Upper lobe of right lung (tissue), 1 donor: ENCODE results near the gene IRF2BP2. TPM values are rescaled to one million over a fixed set of nuclear protein-coding genes. Genes with fewer than 3 reads are reported as not detected.

Experiments used
- ATAC-seq: fragments of 200-7000 bp; cut with Tn5 transposase; one replicate; pipeline ENCODE4 v1.9.1; 2020; ENCODE audit warnings: mild to moderate bottlenecking, moderate library complexity
- DNase-seq: peaks from one replicate; pipeline ENCODE4 v3.0.0-alpha.2; 2020
- H3K27ac ChIP-seq: fragments of 200-600 bp; one replicate; pipeline ENCODE4 v1.8.0; 2022
- H3K27me3 ChIP-seq: fragments of 200-600 bp; one replicate; pipeline ENCODE4 v1.8.0; 2022; ENCODE audit warnings: mild to moderate bottlenecking
- H3K36me3 ChIP-seq: fragments of 200-600 bp; one replicate; pipeline ENCODE4 v1.8.0; 2022
- H3K4me1 ChIP-seq: fragments of 200-600 bp; one replicate; pipeline ENCODE4 v1.8.0; 2022
- H3K4me3 ChIP-seq: fragments of 200-600 bp; one replicate; pipeline ENCODE4 v1.8.0; 2022; ENCODE audit warnings: mild to moderate bottlenecking
- H3K9me3 ChIP-seq: fragments of 200-600 bp; one replicate; pipeline ENCODE4 v1.8.0; 2022
- CTCF ChIP-seq: fragments of 200-600 bp; IDR thresholded peaks from one replicate; pipeline ENCODE4 v1.8.0; 2022; ENCODE audit warnings: antibody characterized with exemption
- intact Hi-C: fragments of 100-400 bp; cut with DNase I; formaldehyde crosslinking; loops from one replicate; pipeline ENCODE4 v1.11.0; 2022
- long read RNA-seq: library from polyadenylated mRNA; unstranded; transcript quantifications from one replicate; pipeline ENCODE4 v2.0.0, GENCODE V29; 2021
- total RNA-seq: library from RNA; stranded (reverse); fragmentation: NEBNext Ultra II Directional; extraction: Animal tissue kit (Norgen Biotek cat#: 25700); gene quantifications from one replicate; pipeline ENCODE4 v1.2.1, GENCODE V29; 2021
- donor health status: DM: no; HTN: yes; CAD: no; lungs with severe emphysema.

Gene IRF2BP2
- total RNA-seq, result 161 TPM
- long read RNA-seq, full-length matches to known transcripts, result 148 of 273 reads
- long read RNA-seq, partial matches to known transcripts, result 0 of 273 reads
- long read RNA-seq, other reads (novel, unspliced or antisense), result 125 of 273 reads

GRCh38 chr1:234610061-234610665 lies at the start of gene IRF2BP2:
IRF2BP2 (minus strand) TSS chr1:234610178; CDS start chr1:234609494, 684 bp downstream.
- intact Hi-C loops, result loop anchor here (5.0 kb wide), 1 partner anchor 112 kb away; no protein-coding TSS in a partner anchor
- Histone ChIP-seq H3K4me1 (peaks cover 35% of the 10 kb centered on the region), H3K36me3 (peaks cover 29% of the 10 kb centered on the region), H3K27me3 (no peaks in the 10 kb centered on the region), H3K4me3 (peak within 1 kb of the TSS; percentile 85), H3K27ac (peak within 1 kb of the TSS; percentile 99), H3K9me3 (no peaks in the 10 kb centered on the region)
- TF ChIP-seq CTCF, result no peak
- ATAC-seq, result peak; percentile 61
- peak; percentile 92 for DNase-seq

- Histone ChIP-seq H3K4me1 (peaks cover 10% of the 10 kb centered on the region), H3K27me3 (no peaks in the 10 kb centered on the region), H3K4me3 (no peak overlapping the region), H3K9me3 (no peaks in the 10 kb centered on the region), H3K27ac (no peak overlapping the region), H3K36me3 (no peaks in the 10 kb centered on the region)
- intact Hi-C loops, result no loop called here
- no peak for TF ChIP-seq CTCF
- no peak for ATAC-seq
- no peak for DNase-seq
Measured at GRCh38 chr1:234659538-234659937, 49.6 kb upstream of the IRF2BP2 start.

GRCh38 chr1:234658138-234658537 lies 48.2 kb upstream of the IRF2BP2 start:
- ATAC-seq (peak; percentile 64), DNase-seq (no peak)
- Histone ChIP-seq H3K4me1 (peaks cover 10% of the 10 kb centered on the region), H3K36me3 (no peaks in the 10 kb centered on the region), H3K4me3 (no peak overlapping the region), H3K27ac (peak overlapping the region; percentile 58), H3K9me3 (no peaks in the 10 kb centered on the region), H3K27me3 (no peaks in the 10 kb centered on the region)
- no peak for TF ChIP-seq CTCF
- intact Hi-C loops, result no loop called here

- peak; percentile 89 for ATAC-seq
- intact Hi-C loops, result no loop called here
- H3K36me3 ChIP-seq, result no peaks in the 10 kb centered on the region
- no peak overlapping the region for H3K4me3 ChIP-seq
- H3K4me1 ChIP-seq, result peaks cover 10% of the 10 kb centered on the region
- peak overlapping the region; percentile 58 for H3K27ac ChIP-seq
- DNase-seq, result no peak
- H3K9me3 ChIP-seq, result no peaks in the 10 kb centered on the region
- H3K27me3 ChIP-seq, result no peaks in the 10 kb centered on the region
- no peak for TF ChIP-seq CTCF
Measured at GRCh38 chr1:234656944-234657654, 47.1 kb upstream of the IRF2BP2 start.

GRCh38 chr1:234656070-234656895 lies 46.3 kb upstream of the IRF2BP2 start:
- Histone ChIP-seq H3K27ac (peak overlapping the region; percentile 58), H3K27me3 (no peaks in the 10 kb centered on the region), H3K9me3 (no peaks in the 10 kb centered on the region), H3K36me3 (no peaks in the 10 kb centered on the region), H3K4me3 (no peak overlapping the region), H3K4me1 (peaks cover 10% of the 10 kb centered on the region)
- DNase-seq (no peak), ATAC-seq (no peak)
- intact Hi-C loops, result no loop called here
- no peak for TF ChIP-seq CTCF
